Activated CD4-positive, alpha-beta T cell treated with anti-CD3 and anti-CD28 coated beads, Interleukin-2, amount 10 ng/mL, durations not matched to agents 24 days and 14 days (primary cell): ENCODE results near the gene WDR37. TPM values are rescaled to one million over a fixed set of nuclear protein-coding genes. Genes with fewer than 3 reads are reported as not detected.
A peak's percentile ranks its signal among the peaks of the same experiment; 100 is the strongest.
"Not testable (repeated sequence)": the region's sequence is repeated elsewhere in the genome, so short reads cannot be mapped to it uniquely, and the experiment has no call there.

Experiments
- DNase-seq: peaks from one replicate; pipeline ENCODE4 v3.0.0; 2022
- H3K27ac Mint-ChIP-seq: one replicate; pipeline ENCODE4 v1.8.0; 2022; ENCODE audit warnings: mild to moderate bottlenecking, mixed read lengths
- H3K27me3 Mint-ChIP-seq: one replicate; pipeline ENCODE4 v1.8.0; 2022; ENCODE audit warnings: mixed read lengths
- H3K36me3 Mint-ChIP-seq: one replicate; pipeline ENCODE4 v1.8.0; 2022; ENCODE audit warnings: low read depth, mild to moderate bottlenecking, mixed read lengths
- H3K4me1 Mint-ChIP-seq: one replicate; pipeline ENCODE4 v1.8.0; 2021; ENCODE audit warnings: mixed read lengths
- H3K4me3 Mint-ChIP-seq: one replicate; pipeline ENCODE4 v1.8.0; 2022; ENCODE audit warnings: mild to moderate bottlenecking, moderate library complexity, mixed read lengths
- H3K9me3 Mint-ChIP-seq: one replicate; pipeline ENCODE4 v1.8.0; 2021; ENCODE audit warnings: mixed read lengths
- intact Hi-C: fragments of 100-400 bp; cut with micrococcal nuclease; formaldehyde crosslinking; loops from one replicate; pipeline ENCODE4 v1.15.1; 2023
- total RNA-seq: library from RNA; stranded (reverse); gene quantifications from 2 replicates; pipeline ENCODE4 v1.2.3, GENCODE V29; 2022

The WDR37 gene
- total RNA-seq, 1 donor from 2014 or later = 17.4 TPM

- no peaks in the 10 kb centered on the region for H3K27me3 Mint-ChIP-seq
These were observed 53.8 kb downstream of the WDR37 start for GRCh38 chr10:1109795-1110673.

GRCh38 chr10:1110674-1111119, 54.5 kb downstream of the WDR37 start:
- Mint-ChIP-seq H3K27me3 (no peaks in the 10 kb centered on the region), H3K36me3 (peaks cover 78% of the 10 kb centered on the region)
- intact Hi-C loops = loop anchor here (2.0 to 10.0 kb wide), 4 partner anchors 16 to 1954 kb away; partner anchors contain the start of genes PFKP and WDR37

More at GRCh38 chr10:1109795-1110673, 53.8 kb downstream of the WDR37 start:
- Mint-ChIP-seq H3K9me3 (no peaks in the 10 kb centered on the region), H3K4me1 (peaks cover 40% of the 10 kb centered on the region), H3K27ac (peak overlapping the region; percentile 86), H3K4me3 (peak overlapping the region; percentile 65), H3K36me3 (peaks cover 78% of the 10 kb centered on the region)
- intact Hi-C loops = loop anchor here (2.0 to 10.0 kb wide), 4 partner anchors 15 to 1955 kb away; partner anchors contain the start of genes PFKP and WDR37
- peak; percentile 93 for DNase-seq

GRCh38 chr10:1114315-1114714, 58.1 kb downstream of the WDR37 start:
- Mint-ChIP-seq H3K27me3 (no peaks in the 10 kb centered on the region), H3K27ac (no peak overlapping the region), H3K9me3 (no peaks in the 10 kb centered on the region), H3K4me3 (no peak overlapping the region), H3K4me1 (peaks cover 45% of the 10 kb centered on the region), H3K36me3 (peaks cover 80% of the 10 kb centered on the region)
- intact Hi-C loops = loop anchor here (5.0 to 10.0 kb wide), 3 partner anchors 57 to 1950 kb away; partner anchors contain the start of genes PFKP and WDR37
- no peak for DNase-seq

More at GRCh38 chr10:1110674-1111119, 54.5 kb downstream of the WDR37 start:
- Mint-ChIP-seq H3K9me3 (no peaks in the 10 kb centered on the region), H3K27ac (peak overlapping the region; percentile 86), H3K4me1 (peaks cover 40% of the 10 kb centered on the region), H3K4me3 (peak overlapping the region; percentile 65)
- no peak for DNase-seq

GRCh38 chr10:1114719-1115606, 58.8 kb downstream of the WDR37 start:
- peaks cover 81% of the 10 kb centered on the region for H3K36me3 Mint-ChIP-seq
- intact Hi-C loops = loop anchor here (5.0 to 10.0 kb wide), 3 partner anchors 58 to 1950 kb away; partner anchors contain the start of genes PFKP and WDR37
- H3K27ac Mint-ChIP-seq = no peak overlapping the region
- DNase-seq = no peak
- H3K27me3 Mint-ChIP-seq = no peaks in the 10 kb centered on the region
- no peaks in the 10 kb centered on the region for H3K9me3 Mint-ChIP-seq
- H3K4me3 Mint-ChIP-seq = no peak overlapping the region
- peaks cover 43% of the 10 kb centered on the region for H3K4me1 Mint-ChIP-seq

- no peak for DNase-seq
- Mint-ChIP-seq H3K27me3 (no peaks in the 10 kb centered on the region), H3K27ac (no peak overlapping the region), H3K4me1 (peaks cover 38% of the 10 kb centered on the region), H3K4me3 (no peak overlapping the region), H3K36me3 (peaks cover 78% of the 10 kb centered on the region), H3K9me3 (no peaks in the 10 kb centered on the region)
- intact Hi-C loops = loop anchor here (10.0 kb wide), 2 partner anchors 239 to 1949 kb away; partner anchors contain the start of gene PFKP
These were observed 59.4 kb downstream of the WDR37 start for GRCh38 chr10:1115607-1115955.

- Mint-ChIP-seq H3K27me3 (no peaks in the 10 kb centered on the region), H3K4me3 (no peak overlapping the region), H3K36me3 (peaks cover 75% of the 10 kb centered on the region), H3K9me3 (no peaks in the 10 kb centered on the region), H3K4me1 (peaks cover 34% of the 10 kb centered on the region), H3K27ac (no peak overlapping the region)
- intact Hi-C loops = loop anchor here (10.0 kb wide), 2 partner anchors 239 to 1949 kb away; partner anchors contain the start of gene PFKP
- DNase-seq = no peak
These were observed 59.9 kb downstream of the WDR37 start for GRCh38 chr10:1116051-1116450.

- peaks cover 30% of the 10 kb centered on the region for H3K4me1 Mint-ChIP-seq
- no peak overlapping the region for H3K27ac Mint-ChIP-seq
- no peaks in the 10 kb centered on the region for H3K27me3 Mint-ChIP-seq
- H3K9me3 Mint-ChIP-seq = no peaks in the 10 kb centered on the region
- peaks cover 75% of the 10 kb centered on the region for H3K36me3 Mint-ChIP-seq
- DNase-seq = no peak
- intact Hi-C loops = loop anchor here (10.0 kb wide), 2 partner anchors 238 to 1948 kb away; partner anchors contain the start of gene PFKP
- H3K4me3 Mint-ChIP-seq = no peak overlapping the region
These were observed 60.6 kb downstream of the WDR37 start for GRCh38 chr10:1116696-1117280.

GRCh38 chr10:1117651-1118050, 61.5 kb downstream of the WDR37 start:
- Mint-ChIP-seq H3K27me3 (no peaks in the 10 kb centered on the region), H3K9me3 (no peaks in the 10 kb centered on the region), H3K27ac (peak overlapping the region; percentile 37), H3K4me1 (peaks cover 27% of the 10 kb centered on the region), H3K4me3 (no peak overlapping the region), H3K36me3 (peaks cover 74% of the 10 kb centered on the region)
- intact Hi-C loops = loop anchor here (10.0 kb wide), 2 partner anchors 237 to 1947 kb away; partner anchors contain the start of gene PFKP
- DNase-seq = no peak

GRCh38 chr10:1118318-1118717, 62.1 kb downstream of the WDR37 start:
- H3K27ac Mint-ChIP-seq, DNase-seq, H3K9me3 Mint-ChIP-seq, H3K4me3 Mint-ChIP-seq, H3K27me3 Mint-ChIP-seq: not testable (repeated sequence)
- peaks cover 30% of the 10 kb centered on the region for H3K4me1 Mint-ChIP-seq
- peaks cover 71% of the 10 kb centered on the region for H3K36me3 Mint-ChIP-seq
- intact Hi-C loops = loop anchor here (10.0 kb wide), 2 partner anchors 236 to 1946 kb away; partner anchors contain the start of gene PFKP

GRCh38 chr10:1119027-1119426, 62.8 kb downstream of the WDR37 start:
- intact Hi-C loops = loop anchor here (10.0 kb wide), 2 partner anchors 236 to 1946 kb away; partner anchors contain the start of gene PFKP
- H3K27me3 Mint-ChIP-seq = no peaks in the 10 kb centered on the region
- no peak overlapping the region for H3K27ac Mint-ChIP-seq
- peaks cover 32% of the 10 kb centered on the region for H3K4me1 Mint-ChIP-seq
- no peak for DNase-seq
- no peak overlapping the region for H3K4me3 Mint-ChIP-seq
- no peaks in the 10 kb centered on the region for H3K9me3 Mint-ChIP-seq
- peaks cover 74% of the 10 kb centered on the region for H3K36me3 Mint-ChIP-seq

GRCh38 chr10:1119501-1119900, 63.3 kb downstream of the WDR37 start:
- Mint-ChIP-seq H3K36me3 (peaks cover 77% of the 10 kb centered on the region), H3K27ac (no peak overlapping the region), H3K27me3 (no peaks in the 10 kb centered on the region), H3K4me1 (peaks cover 32% of the 10 kb centered on the region), H3K4me3 (no peak overlapping the region), H3K9me3 (no peaks in the 10 kb centered on the region)
- DNase-seq = no peak
- intact Hi-C loops = loop anchor here (10.0 kb wide), 2 partner anchors 235 to 1945 kb away; partner anchors contain the start of gene PFKP

- intact Hi-C loops = no loop called here
- peaks cover 77% of the 10 kb centered on the region for H3K36me3 Mint-ChIP-seq
- no peak overlapping the region for H3K27ac Mint-ChIP-seq
- no peak for DNase-seq
- no peak overlapping the region for H3K4me3 Mint-ChIP-seq
- H3K4me1 Mint-ChIP-seq = peaks cover 32% of the 10 kb centered on the region
- no peaks in the 10 kb centered on the region for H3K9me3 Mint-ChIP-seq
- no peaks in the 10 kb centered on the region for H3K27me3 Mint-ChIP-seq
These were observed 64.1 kb downstream of the WDR37 start for GRCh38 chr10:1120306-1120705.

GRCh38 chr10:1120801-1121211, 64.6 kb downstream of the WDR37 start:
- H3K4me1 Mint-ChIP-seq = peaks cover 32% of the 10 kb centered on the region
- no peaks in the 10 kb centered on the region for H3K27me3 Mint-ChIP-seq
- peaks cover 76% of the 10 kb centered on the region for H3K36me3 Mint-ChIP-seq
- intact Hi-C loops = no loop called here
- H3K27ac Mint-ChIP-seq = no peak overlapping the region
- no peak overlapping the region for H3K4me3 Mint-ChIP-seq
- DNase-seq = no peak
- H3K9me3 Mint-ChIP-seq = no peaks in the 10 kb centered on the region
